ENCODE measurements around the gene ZNF593.

The ZNF593 gene

DNA sequence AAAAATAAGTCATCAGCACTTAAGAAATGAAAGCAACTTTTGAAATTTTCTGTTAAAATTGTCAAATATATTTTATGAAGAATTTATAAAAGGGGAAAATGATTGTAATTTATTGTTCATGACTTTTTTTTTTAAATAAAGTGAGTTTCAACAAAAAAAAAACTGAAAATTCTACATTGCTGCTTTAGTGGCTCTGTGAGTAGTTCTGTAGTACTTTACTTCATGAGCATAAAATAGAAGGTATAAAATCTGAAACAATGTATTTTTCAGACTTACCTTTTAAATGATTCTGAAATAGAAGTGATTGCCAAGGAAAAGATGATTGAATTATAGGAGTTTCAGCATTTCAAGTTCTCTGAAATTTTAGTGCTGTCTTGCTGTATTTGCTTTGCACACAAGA lies 44.3 kb upstream of the ZNF593 start:
- H3K4me3 ChIP-seq (ENCODE audit: low read depth, low read length): no peak overlapping the region
- TF ChIP-seq, protein P1, sequence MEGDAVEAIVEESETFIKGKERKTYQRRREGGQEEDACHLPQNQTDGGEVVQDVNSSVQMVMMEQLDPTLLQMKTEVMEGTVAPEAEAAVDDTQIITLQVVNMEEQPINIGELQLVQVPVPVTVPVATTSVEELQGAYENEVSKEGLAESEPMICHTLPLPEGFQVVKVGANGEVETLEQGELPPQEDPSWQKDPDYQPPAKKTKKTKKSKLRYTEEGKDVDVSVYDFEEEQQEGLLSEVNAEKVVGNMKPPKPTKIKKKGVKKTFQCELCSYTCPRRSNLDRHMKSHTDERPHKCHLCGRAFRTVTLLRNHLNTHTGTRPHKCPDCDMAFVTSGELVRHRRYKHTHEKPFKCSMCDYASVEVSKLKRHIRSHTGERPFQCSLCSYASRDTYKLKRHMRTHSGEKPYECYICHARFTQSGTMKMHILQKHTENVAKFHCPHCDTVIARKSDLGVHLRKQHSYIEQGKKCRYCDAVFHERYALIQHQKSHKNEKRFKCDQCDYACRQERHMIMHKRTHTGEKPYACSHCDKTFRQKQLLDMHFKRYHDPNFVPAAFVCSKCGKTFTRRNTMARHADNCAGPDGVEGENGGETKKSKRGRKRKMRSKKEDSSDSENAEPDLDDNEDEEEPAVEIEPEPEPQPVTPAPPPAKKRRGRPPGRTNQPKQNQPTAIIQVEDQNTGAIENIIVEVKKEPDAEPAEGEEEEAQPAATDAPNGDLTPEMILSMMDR (IDR thresholded peaks at IDR 0.05; ENCODE audit: insufficient read depth, low read length, missing control alignments): no peak
- CTCF ChIA-PET: interaction anchor here (0.8 to 11.5 kb wide), 6 partner anchors 14 to 196 kb away, joined by 3 to 150 read pairs (median 4); partner anchors contain the start of gene C1orf232
- no peak for DNase-seq (ENCODE audit: low read depth, low spot score)
- POLR2A ChIA-PET: no interaction called here

DNA sequence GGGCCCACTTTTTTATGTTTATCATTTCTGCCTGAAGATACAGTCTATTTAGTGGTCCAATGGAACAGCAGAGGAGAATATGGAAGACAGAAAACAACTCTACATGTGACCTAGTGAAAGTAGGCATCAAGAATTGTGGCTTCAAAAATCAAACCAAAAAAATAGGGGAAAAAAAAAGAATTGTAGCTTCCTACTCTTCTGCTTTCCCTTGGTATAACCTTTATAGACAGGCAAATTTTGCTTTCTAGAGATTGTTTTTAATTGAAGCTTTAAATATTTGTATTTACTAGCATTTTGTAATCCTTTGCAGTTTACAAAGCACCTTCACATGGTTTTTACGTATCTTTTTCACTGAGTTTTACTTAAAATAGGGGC lies 43.8 kb upstream of the ZNF593 start:
- no peak overlapping the region for H3K4me3 ChIP-seq (ENCODE audit: low read depth, low read length)
- POLR2A ChIA-PET: no interaction called here
- TF ChIP-seq, protein P1 (IDR thresholded peaks at IDR 0.05; ENCODE audit: insufficient read depth, low read length, missing control alignments): no peak
- no peak for DNase-seq (ENCODE audit: low read depth, low spot score)
- CTCF ChIA-PET: interaction anchor here (0.6 to 11.5 kb wide), 9 partner anchors 13 to 230 kb away, joined by 3 to 150 read pairs (median 3); partner anchors contain the start of genes C1orf232 and CEP85

DNA sequence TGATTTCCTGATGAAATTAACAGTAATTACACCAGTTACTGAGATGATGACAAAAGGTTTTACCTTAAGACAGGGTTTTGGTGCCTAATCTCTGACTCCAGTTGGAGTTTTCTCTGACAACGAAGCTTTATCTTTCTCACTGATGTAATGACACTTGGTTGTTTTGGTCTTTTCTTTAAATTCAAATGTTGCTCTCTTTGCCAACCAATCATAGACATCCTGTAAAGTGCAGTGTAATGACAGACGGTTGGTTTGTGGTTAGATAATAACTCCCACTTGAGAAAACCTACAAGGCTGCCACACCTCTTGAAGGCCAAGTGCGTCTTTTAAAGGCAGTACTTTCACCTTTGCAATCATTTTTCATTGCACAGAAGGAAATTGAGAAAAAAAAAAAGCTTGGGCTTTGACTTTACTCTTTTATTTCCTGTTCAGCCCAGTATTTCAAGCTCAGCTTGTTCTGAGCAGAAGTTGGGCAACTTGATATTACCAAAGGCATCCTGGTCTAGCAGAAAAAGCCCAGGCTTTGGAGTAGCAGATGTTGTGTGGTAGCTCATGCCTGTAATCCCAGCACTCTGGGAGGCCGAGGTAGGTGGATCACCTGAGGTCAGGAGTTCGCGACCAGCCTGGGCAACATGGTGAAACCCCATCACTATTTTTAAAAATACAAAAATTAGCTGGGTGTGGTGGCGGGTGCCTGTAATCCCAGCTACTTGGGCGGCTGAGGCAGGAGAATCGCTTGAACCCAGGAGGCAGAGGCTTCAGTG lies 43.2 kb upstream of the ZNF593 start:
- H3K4me3 ChIP-seq (ENCODE audit: low read depth, low read length): no peak overlapping the region
- CTCF ChIA-PET: interaction anchor here (0.6 to 11.5 kb wide), 11 partner anchors 12 to 230 kb away, joined by 3 to 150 read pairs (median 3); partner anchors contain the start of genes C1orf232, CEP85 and ZNF593
- TF ChIP-seq, protein P1 (IDR thresholded peaks at IDR 0.05; ENCODE audit: insufficient read depth, low read length, missing control alignments): no peak
- DNase-seq (ENCODE audit: low read depth, low spot score): no peak
- POLR2A ChIA-PET: no interaction called here

DNA sequence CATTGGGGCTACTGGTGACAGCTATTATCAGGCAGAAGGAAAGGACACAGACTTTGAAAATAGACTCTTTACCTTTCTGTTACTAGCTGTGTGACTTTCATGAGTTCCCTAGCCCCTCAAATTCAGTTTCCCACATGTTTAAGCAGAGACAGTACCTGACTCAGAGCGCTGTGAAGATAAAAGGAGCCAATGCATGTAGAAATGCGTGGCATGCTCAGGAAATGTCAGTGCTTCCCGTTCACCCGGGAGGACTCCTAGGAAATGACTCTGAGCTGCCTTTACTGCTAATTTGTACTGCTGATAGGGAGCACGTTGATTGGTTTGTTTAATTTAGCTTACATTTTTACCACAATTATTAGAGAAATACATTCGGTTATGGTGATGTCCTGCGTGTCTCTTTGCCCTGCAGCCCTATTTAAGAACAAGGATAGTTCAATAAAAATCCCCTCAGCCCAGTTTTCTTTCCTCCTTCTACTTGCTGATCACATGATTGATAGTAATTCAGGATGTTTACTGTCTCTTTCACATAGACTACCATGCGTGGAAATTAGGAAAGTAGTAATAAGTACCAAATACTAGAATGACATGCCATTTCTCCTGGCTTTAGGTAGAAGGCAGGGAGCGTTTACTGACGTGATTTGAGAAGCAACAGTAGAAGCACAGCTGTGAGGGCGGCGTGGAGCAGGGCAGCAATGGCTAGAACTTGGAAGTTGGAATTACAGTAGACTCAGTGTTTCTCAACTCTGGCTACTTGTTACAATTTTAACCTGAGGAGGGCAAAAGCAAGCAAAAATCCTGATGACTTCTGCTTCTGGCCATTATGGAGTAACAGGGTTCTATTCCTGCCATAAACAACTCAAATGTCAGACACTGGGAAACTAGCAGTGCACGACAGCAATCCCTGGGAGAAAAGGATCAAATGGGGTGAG lies 42.2 kb upstream of the ZNF593 start:
- ChIA-PET POLR2A (no interaction called here), CTCF (interaction anchor here (1.0 to 11.5 kb wide), 6 partner anchors 12 to 194 kb away, joined by 3 to 150 read pairs (median 4); partner anchors contain the start of gene ZNF593)
- TF ChIP-seq, protein P1 (IDR thresholded peaks at IDR 0.05; ENCODE audit: insufficient read depth, low read length, missing control alignments): no peak
- DNase-seq (ENCODE audit: low read depth, low spot score): no peak
- H3K4me3 ChIP-seq (ENCODE audit: low read depth, low read length): no peak overlapping the region

DNA sequence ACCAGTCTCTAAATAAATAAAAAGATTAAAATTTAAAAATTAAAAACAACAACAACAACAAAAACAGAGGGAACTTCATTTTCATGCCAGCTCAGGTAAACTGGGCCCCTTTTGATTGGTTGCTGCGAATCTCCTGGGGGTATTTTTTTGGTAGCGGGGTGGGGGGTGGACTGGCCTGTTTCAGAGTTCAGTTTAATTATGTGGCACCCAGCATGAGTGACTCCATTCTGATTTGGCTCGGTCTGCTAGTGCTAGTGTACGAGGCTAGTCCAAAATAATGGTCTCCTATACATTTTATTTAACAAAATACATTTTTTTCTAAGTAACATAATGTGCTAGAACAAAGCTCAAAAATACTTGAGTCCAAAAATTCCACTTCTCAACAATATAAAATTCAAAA lies 39.9 kb upstream of the ZNF593 start:
- POLR2A ChIA-PET: no interaction called here
- H3K4me3 ChIP-seq (ENCODE audit: low read depth, low read length): no peak overlapping the region
- no peak for DNase-seq (ENCODE audit: low read depth, low spot score)
- CTCF ChIA-PET: interaction anchor here (1.0 to 2.4 kb wide), 10 partner anchors 9 to 57 kb away, joined by 3 to 20 read pairs (median 4); partner anchors contain the start of gene ZNF593
- TF ChIP-seq, protein P1 (IDR thresholded peaks at IDR 0.05; ENCODE audit: insufficient read depth, low read length, missing control alignments): no peak
